ENCODE results near the gene KIF20B. TPM values are rescaled to one million over a fixed set of nuclear protein-coding genes. Genes with fewer than 3 reads are reported as not detected.
A peak's percentile ranks its signal among the peaks of the same experiment; 100 is the strongest.

KIF20B gene
- total and polyA plus RNA-seq, 2 of the 13 experiments (the other 11 are each of a cell fraction or from before 2014, with no cell fraction given), result 3.5 to 38.6 TPM

DNA sequence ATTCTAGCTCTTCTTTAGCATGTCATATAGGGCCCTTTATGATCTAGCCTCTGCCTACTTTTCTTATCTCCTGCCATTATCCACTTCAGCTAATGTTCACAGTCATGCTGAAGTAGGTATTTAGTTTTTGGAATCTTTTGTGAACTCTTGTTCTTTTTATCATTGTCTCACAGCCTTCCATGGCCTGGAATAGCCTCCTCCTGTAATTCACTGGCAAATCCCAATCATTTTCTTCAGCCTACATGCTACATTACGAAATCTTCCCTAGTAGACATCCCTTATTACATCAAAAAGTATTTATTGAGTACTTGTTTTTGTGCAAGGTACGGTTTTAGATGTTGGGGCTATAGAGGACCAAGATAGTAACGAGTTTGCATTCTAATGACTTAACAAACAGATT lies 3.4 kb upstream of the KIF20B start:
- Histone ChIP-seq H3K27me3 (ENCODE audit: control insufficient read depth in 1 of 2, insufficient read depth in 2 of 2, low read length in 2 of 2) (peaks cover 0 to 7% of the 10 kb centered on the region in 2 experiments; a peak in 1 of 5 replicates), H3K9me3 (ENCODE audit: low read length) (no peaks in the 10 kb centered on the region), H3K4me3 (replicated peaks in 1 of 3; ENCODE audit: insufficient read depth in 1 of 3, low read depth in 2 of 3, low read length in 3 of 3) (no peak overlapping the region), H3K27ac (ENCODE audit: extremely low read length, insufficient read depth, low read length) (no peak overlapping the region), H3K9ac (ENCODE audit: insufficient read depth, low read depth, low read length) (no peak overlapping the region), H3K79me2 (ENCODE audit: insufficient read depth, low read length) (peaks cover 21% of the 10 kb centered on the region), H4K20me1 (ENCODE audit: insufficient read depth, low read length) (no peaks in the 10 kb centered on the region), H3K4me2 (ENCODE audit: low read depth, low read length) (no peak overlapping the region), H2AFZ (ENCODE audit: low read length) (no peak overlapping the region), H3K4me1 (ENCODE audit: insufficient read depth, low read length) (peaks cover 39% of the 10 kb centered on the region), H3K36me3 (replicated peaks in 1 of 2; ENCODE audit: control insufficient read depth in 1 of 2, insufficient read depth in 2 of 2, low read length in 2 of 2) (no peaks in the 10 kb centered on the region; a peak in 1 of 5 replicates)
- FAIRE-seq (no peak), ATAC-seq (no peak), DNase-seq (ENCODE audit: low spot score) (no peak)
- BruUV-seq (replicated peaks), result no TSS peak
- no peak for TF ChIP-seq TRIM24 (CRISPR knock-in tag; IDR thresholded peaks at IDR 0.05)
- TF ChIP-seq IKZF1 (IDR thresholded peaks at IDR 0.05), result no peak
- TF ChIP-seq TEAD2 (CRISPR knock-in tag; IDR thresholded peaks at IDR 0.05), result no peak
- TF ChIP-seq ZSCAN29 (CRISPR knock-in tag; conservative IDR thresholded peaks at IDR 0.05), result no peak
- TF ChIP-seq CEBPB (IDR thresholded peaks at IDR 0.05; ENCODE audit: borderline replicate concordance, low read depth, low read length), result peak; percentile 47
- no peak for TF ChIP-seq ZFX (CRISPR knock-in tag; IDR thresholded peaks at IDR 0.05; ENCODE audit: low read depth)
- TF ChIP-seq MED1 (CRISPR knock-in tag; IDR thresholded peaks at IDR 0.05), result no peak
- in situ Hi-C loops (cut with HindIII; ENCODE audit: extremely low pct_ligation_motif_present, low pct_unique_long_range_greater_than_20kb) (no loop called here), intact Hi-C loops (cut with micrococcal nuclease; ENCODE audit: unreplicated experiment) (no loop called here)
- ChIA-PET POLR2A (interaction anchor here (3.8 kb wide), 1 partner anchor 54 kb away, joined by 41 read pairs; no protein-coding TSS in a partner anchor), CTCF (ENCODE audit: low intra/inter-chr PET ratio, low total read pairs) (no interaction called here)
- 100% methylated on average over 3 of the region's 3 CpGs for WGBS (ENCODE audit: low lambda C conversion rate)

DNA sequence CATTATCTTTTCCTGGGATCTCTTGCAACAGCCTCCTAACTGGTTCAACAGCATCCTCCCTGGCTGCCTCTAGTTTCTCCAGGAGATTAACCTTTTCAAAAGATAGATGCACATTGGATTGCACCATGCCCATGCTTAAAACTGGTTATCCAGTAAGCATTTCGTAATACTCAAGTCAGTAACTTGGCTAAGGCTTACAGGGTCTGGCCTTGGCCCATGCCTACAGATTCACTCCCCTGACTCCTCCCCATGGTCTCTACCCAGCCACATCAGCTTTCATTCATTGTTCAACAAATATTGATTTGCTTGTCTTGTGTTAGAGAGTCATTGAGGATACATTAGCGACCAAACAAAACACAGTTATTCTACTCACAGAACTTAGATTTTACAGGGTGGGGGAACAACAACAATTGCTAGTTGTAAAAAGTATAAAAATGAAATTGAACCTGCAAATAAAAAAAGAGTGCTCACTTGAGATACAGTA lies 1.8 kb upstream of the KIF20B start:
- peak overlapping the region; percentile 91 for H3K27ac ChIP-seq (ENCODE audit: extremely low read length, insufficient read depth, low read length)
- ChIA-PET POLR2A (interaction anchor here (1.1 to 3.8 kb wide), 4 partner anchors 44 to 67 kb away, joined by 3 to 41 read pairs (median 8); no protein-coding TSS in a partner anchor), CTCF (ENCODE audit: low intra/inter-chr PET ratio, low total read pairs) (no interaction called here)
- ATAC-seq, result peak; percentile 77
- no peaks in the 10 kb centered on the region for H3K9me3 ChIP-seq (ENCODE audit: low read length)
- intact Hi-C loops (cut with micrococcal nuclease; ENCODE audit: unreplicated experiment) (loop anchor here (2.0 kb wide), 2 partner anchors 125 to 273 kb away; no protein-coding TSS in a partner anchor), in situ Hi-C loops (cut with HindIII; ENCODE audit: extremely low pct_ligation_motif_present, low pct_unique_long_range_greater_than_20kb) (loop anchor here (5.0 kb wide), 1 partner anchor 52 kb away; the partner anchor contains the start of gene PANK1)
- H3K79me2 ChIP-seq (ENCODE audit: insufficient read depth, low read length), result peaks cover 38% of the 10 kb centered on the region
- peaks cover 56% of the 10 kb centered on the region for H3K4me1 ChIP-seq (ENCODE audit: insufficient read depth, low read length)
- peak overlapping the region; percentile 81 for H3K9ac ChIP-seq (ENCODE audit: insufficient read depth, low read depth, low read length)
- peak overlapping the region; percentile 82 to 94 (median 93); a peak in 5 of 6 replicates for H3K4me3 ChIP-seq (replicated peaks in 1 of 3; ENCODE audit: insufficient read depth in 1 of 3, low read depth in 2 of 3, low read length in 3 of 3)
- WGBS (ENCODE audit: low lambda C conversion rate), result 0% methylated on average over 2 of the region's 2 CpGs
- FAIRE-seq, result peak; percentile 93
- H3K36me3 ChIP-seq (replicated peaks in 1 of 2; ENCODE audit: control insufficient read depth in 1 of 2, insufficient read depth in 2 of 2, low read length in 2 of 2), result no peaks in the 10 kb centered on the region
- no peaks in the 10 kb centered on the region for H4K20me1 ChIP-seq (ENCODE audit: insufficient read depth, low read length)
- H2AFZ ChIP-seq (ENCODE audit: low read length), result peak overlapping the region; percentile 24
- peak; percentile 95 for DNase-seq (ENCODE audit: low spot score)
- peaks cover 0 to 7% of the 10 kb centered on the region in 2 experiments; a peak in 1 of 5 replicates for H3K27me3 ChIP-seq (ENCODE audit: control insufficient read depth in 1 of 2, insufficient read depth in 2 of 2, low read length in 2 of 2)
- H3K4me2 ChIP-seq (ENCODE audit: low read depth, low read length), result peak overlapping the region; percentile 86
- no TSS peak for BruUV-seq (replicated peaks)
- TF ChIP-seq PCBP1 (IDR thresholded peaks at IDR 0.05; ENCODE audit: borderline replicate concordance, low read depth, low read length) (no peak), SIX1 (CRISPR knock-in tag; IDR thresholded peaks at IDR 0.05; ENCODE audit: borderline replicate concordance) (peak; percentile 27; the same call in 1 of the 2 replicates), ZNF75D (CRISPR knock-in tag; IDR thresholded peaks at IDR 0.05; ENCODE audit: borderline replicate concordance) (no peak), NKX3-1 (CRISPR knock-in tag; IDR thresholded peaks at IDR 0.05) (0 out of 2 replicates have a peak, but pooled peaks have one; percentile 69), ZNF468 (CRISPR knock-in tag; IDR thresholded peaks at IDR 0.05) (no peak), YEATS4 (CRISPR knock-in tag; IDR thresholded peaks at IDR 0.05; ENCODE audit: borderline replicate concordance) (peak; percentile 77), SPEN (CRISPR knock-in tag; IDR thresholded peaks at IDR 0.05; ENCODE audit: low read depth) (no peak)
- TF ChIP-seq, protein P1, sequence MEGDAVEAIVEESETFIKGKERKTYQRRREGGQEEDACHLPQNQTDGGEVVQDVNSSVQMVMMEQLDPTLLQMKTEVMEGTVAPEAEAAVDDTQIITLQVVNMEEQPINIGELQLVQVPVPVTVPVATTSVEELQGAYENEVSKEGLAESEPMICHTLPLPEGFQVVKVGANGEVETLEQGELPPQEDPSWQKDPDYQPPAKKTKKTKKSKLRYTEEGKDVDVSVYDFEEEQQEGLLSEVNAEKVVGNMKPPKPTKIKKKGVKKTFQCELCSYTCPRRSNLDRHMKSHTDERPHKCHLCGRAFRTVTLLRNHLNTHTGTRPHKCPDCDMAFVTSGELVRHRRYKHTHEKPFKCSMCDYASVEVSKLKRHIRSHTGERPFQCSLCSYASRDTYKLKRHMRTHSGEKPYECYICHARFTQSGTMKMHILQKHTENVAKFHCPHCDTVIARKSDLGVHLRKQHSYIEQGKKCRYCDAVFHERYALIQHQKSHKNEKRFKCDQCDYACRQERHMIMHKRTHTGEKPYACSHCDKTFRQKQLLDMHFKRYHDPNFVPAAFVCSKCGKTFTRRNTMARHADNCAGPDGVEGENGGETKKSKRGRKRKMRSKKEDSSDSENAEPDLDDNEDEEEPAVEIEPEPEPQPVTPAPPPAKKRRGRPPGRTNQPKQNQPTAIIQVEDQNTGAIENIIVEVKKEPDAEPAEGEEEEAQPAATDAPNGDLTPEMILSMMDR (CRISPR knock-in tag; IDR thresholded peaks at IDR 0.05), result 0 out of 2 replicates have a peak, but pooled peaks have one; percentile 12
- TF ChIP-seq, protein P2, sequence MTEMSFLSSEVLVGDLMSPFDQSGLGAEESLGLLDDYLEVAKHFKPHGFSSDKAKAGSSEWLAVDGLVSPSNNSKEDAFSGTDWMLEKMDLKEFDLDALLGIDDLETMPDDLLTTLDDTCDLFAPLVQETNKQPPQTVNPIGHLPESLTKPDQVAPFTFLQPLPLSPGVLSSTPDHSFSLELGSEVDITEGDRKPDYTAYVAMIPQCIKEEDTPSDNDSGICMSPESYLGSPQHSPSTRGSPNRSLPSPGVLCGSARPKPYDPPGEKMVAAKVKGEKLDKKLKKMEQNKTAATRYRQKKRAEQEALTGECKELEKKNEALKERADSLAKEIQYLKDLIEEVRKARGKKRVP (CRISPR knock-in tag; IDR thresholded peaks at IDR 0.05), result peak in 1 of 2 experiments; percentile 93; a peak in 2 of 4 replicates
